Fibroblast of the aortic adventitia (primary cell): Measurements from ENCODE around the gene SLC66A3. TPM values are rescaled to one million over a fixed set of nuclear protein-coding genes. Genes with fewer than 3 reads are reported as not detected.

Experiments
- DNase-seq: peaks from one replicate; pipeline ENCODE4 v3.0.0-alpha.2; 2010; ENCODE audit warnings: low read depth
- H3K4me3 ChIP-seq: 2 replicates; pipeline ENCODE4 v1.5.1; 2011; ENCODE audit warnings: low read depth, mild to moderate bottlenecking, control low read depth, low read length, moderate library complexity
- CTCF ChIP-seq: IDR thresholded peaks from 2 replicates; pipeline ENCODE4 v1.5.1; 2011; ENCODE audit warnings: mild to moderate bottlenecking, low read length, control low read depth, inconsistent platforms; ENCODE audit not compliant: insufficient read depth
- total RNA-seq: library from RNA; depleted of rRNA; stranded (reverse); fragments of >200 nt; gene quantifications from 2 replicates; pipeline ENCODE4 v1.2.3, GENCODE V29; 2012; ENCODE audit warnings: low replicate concordance

Gene SLC66A3
- total RNA-seq, 1 donor, result 48.2 TPM

GRCh38 chr2:11203480-11203879 lies 48.2 kb downstream of the SLC66A3 start:
- peak; percentile 16 for DNase-seq
- no peak for TF ChIP-seq CTCF
- H3K4me3 ChIP-seq, result no peak overlapping the region

GRCh38 chr2:11208083-11208482 lies 52.8 kb downstream of the SLC66A3 start:
- TF ChIP-seq CTCF, result no peak
- DNase-seq, result no peak
- H3K4me3 ChIP-seq, result no peak overlapping the region

GRCh38 chr2:11212645-11213044 lies 57.4 kb downstream of the SLC66A3 start:
- H3K4me3 ChIP-seq, result no peak overlapping the region
- no peak for DNase-seq
- no peak for TF ChIP-seq CTCF

- TF ChIP-seq CTCF, result no peak
- DNase-seq, result peak; percentile 60
- no peak overlapping the region for H3K4me3 ChIP-seq
Observed at GRCh38 chr2:11213090-11213638, 57.9 kb downstream of the SLC66A3 start.

GRCh38 chr2:11213975-11214374 lies 58.7 kb downstream of the SLC66A3 start:
- no peak for TF ChIP-seq CTCF
- no peak overlapping the region for H3K4me3 ChIP-seq
- DNase-seq, result no peak

- TF ChIP-seq CTCF, result no peak
- DNase-seq, result no peak
- H3K4me3 ChIP-seq, result no peak overlapping the region
Observed at GRCh38 chr2:11214770-11215169, 59.5 kb downstream of the SLC66A3 start.

GRCh38 chr2:11215407-11215806 lies 60.1 kb downstream of the SLC66A3 start:
- no peak overlapping the region for H3K4me3 ChIP-seq
- no peak for DNase-seq
- no peak for TF ChIP-seq CTCF
